SIG-M5 treated with dmso at 0.1 percent for 504 hours (cell line): ENCODE data around the gene ZNF274.
"Not testable (repeated sequence)": the region's sequence is repeated elsewhere in the genome, so short reads cannot be mapped to it uniquely, and the experiment has no call there.

Experiments
- DNase-seq: peaks from one replicate; lab custom pipeline; 2025; ENCODE audit not compliant: unreplicated experiment; lab: John Stamatoyannopoulos, UW

ZNF274 gene

GRCh38 chr19:58212336-58213074 is 29.6 kb downstream of the ZNF274 start:
- DNase-seq: no peak

DNA sequence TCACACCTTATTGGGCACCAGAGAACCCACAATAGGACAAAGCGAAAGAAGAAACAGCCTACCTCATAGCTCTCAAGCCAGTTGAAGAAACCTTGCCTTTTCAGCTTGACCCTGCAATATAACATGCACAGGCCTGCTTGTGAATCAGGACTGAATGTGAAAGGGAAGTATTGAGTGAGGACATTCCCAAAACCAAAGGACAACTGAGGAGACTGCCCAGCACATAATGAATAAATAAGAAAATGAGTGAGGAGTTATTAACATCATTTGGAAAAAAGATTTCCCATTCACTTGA is 30.2 kb downstream of the ZNF274 start:
- no peak for DNase-seq

GRCh38 chr19:58217069-58217481 is 34.2 kb downstream of the ZNF274 start:
- no peak for DNase-seq

DNA sequence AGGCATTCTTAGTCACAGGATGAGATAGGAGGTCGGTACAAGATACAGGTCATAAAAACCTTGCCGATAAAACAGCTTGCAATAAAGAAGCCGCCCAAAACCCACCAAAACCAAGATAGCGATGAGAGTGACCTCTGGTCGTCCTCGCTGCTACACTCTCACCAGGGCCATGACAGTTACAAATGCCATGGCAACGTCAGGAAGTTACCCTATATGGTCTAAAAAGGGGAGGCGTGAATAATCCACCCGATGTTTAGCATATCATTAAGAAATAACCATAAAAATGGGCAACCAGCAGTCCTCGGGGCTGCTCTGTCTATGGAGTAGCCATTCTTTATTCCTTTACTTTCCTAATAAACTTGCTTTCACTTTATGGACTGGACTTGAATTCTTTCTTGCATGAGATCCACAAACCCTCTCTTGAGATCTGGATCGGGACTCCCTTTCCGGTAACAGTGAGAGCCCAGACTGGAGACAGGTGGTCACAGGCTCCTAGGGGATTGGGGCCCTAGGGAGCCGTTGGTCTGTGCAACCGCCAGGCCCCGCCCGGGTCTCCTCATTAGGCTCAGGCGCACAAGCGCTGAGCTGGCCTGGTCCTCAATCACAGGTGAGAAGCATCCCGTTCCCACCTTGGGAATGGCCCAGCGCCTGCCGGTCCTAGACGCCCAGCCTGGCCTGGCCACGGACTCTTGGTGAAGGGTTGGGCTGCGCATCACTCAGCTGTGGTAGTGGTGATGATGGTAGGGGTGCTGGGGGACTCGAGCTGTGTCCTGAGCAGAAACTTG is 34.9 kb downstream of the ZNF274 start:
- no peak for DNase-seq

GRCh38 chr19:58218899-58219298 is 36.0 kb downstream of the ZNF274 start:
- DNase-seq: no peak

DNA sequence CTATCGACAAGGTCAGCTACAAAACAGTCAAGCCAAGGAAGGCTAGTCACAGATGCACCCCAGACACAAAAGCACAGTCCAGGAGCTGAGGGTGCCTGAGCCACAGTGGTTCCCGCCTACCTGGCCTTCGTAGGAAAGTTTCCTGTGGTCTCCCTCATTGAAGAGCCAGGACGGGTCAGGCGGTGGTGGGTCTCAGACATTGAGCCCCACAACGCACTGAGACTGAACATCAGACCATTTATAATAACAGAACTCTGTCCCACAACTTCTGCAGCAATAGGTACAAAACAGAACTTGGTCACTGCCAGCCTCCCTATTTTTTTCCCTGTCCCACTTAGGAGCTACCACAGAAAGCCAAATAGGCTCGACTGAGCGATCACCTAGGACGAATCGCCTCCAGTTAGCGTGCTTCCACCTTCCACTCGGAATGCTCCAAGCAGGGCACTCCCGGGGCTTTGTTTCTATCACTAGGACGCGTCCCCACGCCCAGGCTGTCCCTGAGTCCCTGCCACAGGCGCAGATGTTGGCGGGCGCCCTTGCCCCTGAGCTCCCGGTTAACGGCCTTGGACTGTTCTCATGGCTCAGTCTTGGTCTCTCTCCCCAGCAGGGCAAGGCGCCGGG is 45.2 kb downstream of the ZNF274 start:
- DNase-seq: no peak

DNA sequence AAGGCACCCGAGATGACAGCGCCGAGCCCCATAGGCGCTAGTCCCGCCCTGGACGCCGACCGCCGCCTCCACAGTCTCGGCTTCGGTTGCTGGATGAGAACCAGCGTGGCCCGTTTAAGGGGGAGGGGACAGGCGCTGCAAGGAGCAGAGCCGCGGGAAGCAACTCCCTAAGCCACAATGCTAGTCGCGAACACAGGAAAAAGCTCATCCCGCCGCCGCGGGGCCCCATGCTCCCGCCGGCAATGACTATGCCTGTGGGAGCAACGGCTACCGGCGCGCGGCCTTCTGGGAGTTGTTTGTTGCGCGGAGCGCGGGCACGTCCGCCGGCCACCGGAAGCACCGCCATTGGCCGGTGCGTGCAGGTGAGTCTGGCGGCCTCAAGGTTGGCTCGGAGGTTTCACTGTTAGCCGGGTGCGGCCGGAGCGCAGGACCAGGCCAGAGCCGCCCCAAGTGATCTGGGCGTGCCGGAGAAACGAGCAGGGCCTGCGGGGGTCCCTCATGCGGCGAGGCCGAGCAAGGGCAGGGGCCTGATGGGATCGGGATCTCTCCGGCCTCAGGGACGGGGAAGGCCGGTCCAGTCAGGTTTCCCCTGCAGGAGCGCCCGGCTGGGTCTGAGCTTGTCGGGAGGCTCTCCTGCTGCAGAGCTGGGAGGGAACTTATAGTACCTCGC is 45.9 kb downstream of the ZNF274 start, which contains the start of gene ZNF544:
TSS of gene ZNF544 (plus strand) at position 330 of the 670 bp plus-strand sequence. CDS start 15,110 bp downstream, outside the sequence.
- no peak for DNase-seq

DNA sequence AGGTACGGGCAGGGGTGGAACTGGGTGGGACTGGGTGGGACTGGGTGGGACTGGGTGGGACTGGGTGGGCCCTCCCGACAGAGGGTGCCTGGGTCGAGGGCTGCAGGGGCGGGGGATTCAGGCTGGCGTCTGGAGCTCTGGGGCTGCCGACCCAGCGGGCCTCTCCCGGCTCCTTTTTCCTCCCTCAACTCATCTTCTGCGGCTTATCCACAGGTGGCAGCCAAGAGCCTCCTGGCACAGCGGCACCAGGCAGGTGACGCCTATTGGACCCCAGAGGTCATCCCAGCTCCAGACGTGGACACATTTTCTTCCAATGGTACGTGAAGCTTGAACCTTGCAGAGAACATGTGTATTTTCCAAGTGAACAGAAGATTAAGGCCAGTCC is 46.4 kb downstream of the ZNF274 start:
- no peak for DNase-seq

DNA sequence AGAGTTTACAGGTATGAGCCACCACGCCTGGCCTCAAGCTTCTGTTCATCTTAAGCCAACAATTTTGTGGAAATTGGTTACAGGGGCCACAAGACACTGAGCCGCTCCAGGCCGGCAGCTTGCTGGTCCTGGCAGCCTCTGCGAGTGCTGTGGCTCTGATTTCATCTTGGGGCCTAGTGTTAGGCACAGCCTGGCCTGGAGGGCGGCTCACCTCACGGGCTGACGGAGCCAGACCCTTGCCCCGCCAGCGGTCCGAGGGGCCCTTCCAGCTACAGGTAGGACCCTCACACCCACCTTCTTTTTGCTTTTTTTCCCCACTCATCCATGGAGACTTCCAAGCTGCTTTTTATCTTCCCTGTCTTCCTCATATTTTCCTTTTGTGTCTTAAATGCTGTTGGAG is 54.5 kb downstream of the ZNF274 start:
- no peak for DNase-seq

- DNase-seq: no peak
Measured at GRCh38 chr19:58243351-58243750, 60.5 kb downstream of the ZNF274 start.

DNA sequence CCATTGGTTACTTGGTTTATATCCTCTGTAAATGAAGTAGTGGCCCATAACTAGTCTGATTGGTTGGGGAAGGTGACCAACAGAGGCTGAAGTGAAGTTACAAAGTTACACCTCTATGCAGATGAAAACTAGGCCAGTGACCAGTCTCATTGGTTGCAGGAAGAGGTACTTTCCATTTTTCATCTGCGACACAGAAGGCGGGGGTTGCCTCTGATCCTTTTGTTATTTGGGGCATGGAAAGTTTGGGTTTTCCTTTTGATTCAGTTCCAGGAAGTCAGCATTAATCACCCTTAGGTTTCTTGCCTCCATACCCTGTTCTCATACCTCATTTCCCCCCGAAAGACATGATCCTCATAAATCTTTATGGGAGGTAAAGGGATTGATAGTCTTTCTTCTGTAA is 66.0 kb downstream of the ZNF274 start:
- DNase-seq: no peak

DNA sequence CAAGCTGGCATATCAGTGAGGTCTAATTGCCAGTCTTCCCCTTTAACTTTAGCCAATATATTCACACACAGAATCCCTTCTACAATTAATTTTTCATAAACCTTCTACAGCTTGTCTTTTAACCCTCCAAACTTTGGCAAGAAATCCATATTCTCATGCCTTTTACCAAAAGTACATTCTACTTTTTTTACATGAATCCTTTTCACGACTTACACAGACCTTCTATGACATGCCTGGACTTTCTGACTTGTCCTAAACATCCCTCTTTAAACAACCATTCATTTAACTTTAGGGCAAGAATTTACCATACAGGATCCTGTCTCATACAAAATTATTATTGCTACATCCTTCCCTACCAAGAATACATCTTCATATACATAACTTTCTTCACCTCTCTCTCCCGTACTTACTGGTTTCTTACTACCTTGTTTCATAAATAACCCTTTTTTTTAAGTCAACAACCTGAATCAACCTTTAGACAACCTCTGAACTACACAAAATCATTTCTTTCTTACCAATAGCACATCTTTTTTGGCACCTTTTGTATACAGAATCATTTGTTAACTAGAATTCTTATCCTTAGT is 69.3 kb downstream of the ZNF274 start:
- DNase-seq: no peak

- DNase-seq: not testable (repeated sequence)
Measured at GRCh38 chr19:58258259-58258658, 75.4 kb downstream of the ZNF274 start.

DNA sequence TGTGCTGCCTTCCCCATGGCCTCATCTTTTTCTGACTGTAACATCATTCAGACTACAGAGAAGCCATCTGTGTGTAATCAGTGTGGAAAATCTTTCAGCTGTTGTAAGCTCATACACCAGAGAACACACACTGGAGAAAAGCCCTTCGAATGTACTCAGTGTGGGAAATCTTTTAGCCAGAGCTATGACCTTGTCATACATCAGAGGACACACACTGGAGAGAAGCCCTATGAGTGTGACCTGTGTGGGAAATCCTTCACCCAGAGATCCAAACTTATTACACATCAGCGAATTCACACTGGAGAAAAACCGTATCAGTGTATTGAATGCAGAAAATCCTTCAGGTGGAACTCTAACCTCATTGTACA is 78.7 kb downstream of the ZNF274 start:
- no peak for DNase-seq

DNA sequence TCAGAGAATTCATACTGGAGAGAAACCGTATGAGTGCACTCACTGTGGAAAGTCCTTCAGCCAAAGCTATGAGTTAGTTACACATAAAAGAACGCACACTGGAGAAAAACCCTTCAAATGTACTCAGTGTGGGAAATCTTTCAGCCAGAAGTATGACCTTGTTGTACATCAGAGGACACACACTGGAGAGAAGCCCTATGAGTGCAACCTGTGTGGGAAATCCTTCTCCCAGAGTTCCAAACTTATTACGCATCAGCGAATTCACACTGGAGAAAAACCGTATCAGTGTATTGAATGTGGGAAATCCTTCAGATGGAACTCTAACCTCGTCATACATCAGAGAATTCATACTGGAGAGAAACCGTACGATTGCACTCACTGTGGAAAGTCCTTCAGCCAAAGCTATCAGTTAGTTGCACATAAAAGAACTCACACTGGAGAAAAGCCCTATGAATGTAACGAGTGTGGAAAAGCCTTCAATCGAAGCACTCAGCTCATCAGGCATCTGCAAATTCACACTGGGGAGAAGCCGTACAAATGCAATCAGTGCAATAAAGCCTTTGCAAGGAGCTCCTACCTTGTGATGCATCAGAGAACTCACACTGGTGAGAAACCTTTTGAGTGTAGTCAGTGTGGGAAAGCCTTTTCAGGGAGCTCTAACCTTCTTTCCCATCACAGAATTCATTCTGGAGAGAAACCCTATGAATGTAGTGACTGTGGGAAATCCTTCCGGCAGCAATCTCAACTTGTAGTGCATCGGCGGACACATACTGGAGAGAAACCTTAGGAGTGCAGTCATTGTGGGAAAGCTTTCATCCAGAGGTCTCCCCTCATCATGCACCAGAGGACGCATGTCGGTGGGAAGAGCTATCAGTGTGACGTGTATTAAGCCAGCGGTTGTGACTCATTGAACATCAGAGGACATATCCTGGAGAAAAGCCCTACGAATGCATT is 79.4 kb downstream of the ZNF274 start:
- DNase-seq: no peak

DNA sequence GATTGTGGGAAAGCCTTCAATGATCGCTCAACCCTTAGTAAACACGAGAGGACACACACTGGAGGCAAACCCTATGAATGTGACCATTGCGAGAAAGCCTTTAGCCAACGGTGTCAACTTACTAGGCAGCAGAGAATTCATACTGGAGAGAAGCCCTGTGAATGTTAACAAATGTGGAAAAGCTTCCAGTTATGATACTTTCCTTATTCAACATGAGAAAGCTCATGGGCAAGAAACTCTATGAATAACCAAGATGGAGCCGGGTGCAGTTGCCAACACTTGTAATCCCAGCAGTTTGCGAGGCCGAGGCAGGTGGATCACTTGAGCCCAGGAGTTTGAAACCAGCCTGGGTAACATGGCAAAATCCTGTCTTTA is 80.0 kb downstream of the ZNF274 start:
- no peak for DNase-seq
